Measurements from ENCODE around the gene SIK2.

Gene SIK2

GRCh38 chr11:111741751-111742150, 139.5 kb downstream of the SIK2 start:
- H3K27me3 ChIP-seq (ENCODE audit: insufficient read depth, poor library complexity, severe bottlenecking): no peaks in the 10 kb centered on the region
- TF ChIP-seq CTCF (IDR thresholded peaks at IDR 0.05; ENCODE audit: insufficient read depth, low read length): no peak
- no peak for TF ChIP-seq GABPA (IDR thresholded peaks at IDR 0.05; ENCODE audit: low read depth)
- TF ChIP-seq SPI1 (IDR thresholded peaks at IDR 0.05; ENCODE audit: borderline replicate concordance, low read depth): no peak
- TF ChIP-seq POLR2AphosphoS5 (IDR thresholded peaks at IDR 0.05; ENCODE audit: low read depth): no peak
- no peak for TF ChIP-seq REST (IDR thresholded peaks at IDR 0.05; ENCODE audit: insufficient replicate concordance, low read depth)
- no peak for DNase-seq (ENCODE audit: low read depth in 1 of 2, low spot score in 1 of 2)
- no peak overlapping the region for H3K4me3 ChIP-seq (replicated peaks; ENCODE audit: insufficient read depth, low read length)
- no peak overlapping the region for H3K27ac ChIP-seq (replicated peaks)

- Histone ChIP-seq H3K27me3 (ENCODE audit: insufficient read depth, poor library complexity, severe bottlenecking) (no peaks in the 10 kb centered on the region), H3K27ac (replicated peaks) (no peak overlapping the region), H3K4me3 (replicated peaks; ENCODE audit: insufficient read depth, low read length) (no peak overlapping the region)
- no peak for DNase-seq (ENCODE audit: low read depth in 1 of 2, low spot score in 1 of 2)
- TF ChIP-seq CTCF (IDR thresholded peaks at IDR 0.05; ENCODE audit: insufficient read depth, low read length) (no peak), SPI1 (IDR thresholded peaks at IDR 0.05; ENCODE audit: borderline replicate concordance, low read depth) (no peak), GABPA (IDR thresholded peaks at IDR 0.05; ENCODE audit: low read depth) (no peak), POLR2AphosphoS5 (IDR thresholded peaks at IDR 0.05; ENCODE audit: low read depth) (no peak), REST (IDR thresholded peaks at IDR 0.05; ENCODE audit: insufficient replicate concordance, low read depth) (no peak)
Observed at GRCh38 chr11:111743700-111744099, 141.5 kb downstream of the SIK2 start.

- Histone ChIP-seq H3K4me3 (replicated peaks; ENCODE audit: insufficient read depth, low read length) (no peak overlapping the region), H3K27ac (replicated peaks) (no peak overlapping the region), H3K27me3 (ENCODE audit: insufficient read depth, poor library complexity, severe bottlenecking) (no peaks in the 10 kb centered on the region)
- no peak for TF ChIP-seq CTCF (IDR thresholded peaks at IDR 0.05; ENCODE audit: insufficient read depth, low read length)
- no peak for TF ChIP-seq REST (IDR thresholded peaks at IDR 0.05; ENCODE audit: insufficient replicate concordance, low read depth)
- no peak for TF ChIP-seq GABPA (IDR thresholded peaks at IDR 0.05; ENCODE audit: low read depth)
- no peak for TF ChIP-seq POLR2AphosphoS5 (IDR thresholded peaks at IDR 0.05; ENCODE audit: low read depth)
- DNase-seq (ENCODE audit: low read depth in 1 of 2, low spot score in 1 of 2): no peak
Observed at GRCh38 chr11:111745719-111746504, 143.7 kb downstream of the SIK2 start.
